T-helper 1 cell treated with Interleukin-12 subunit alpha and Interleukin-12 subunit beta and Interleukin-4 antibody, amounts not matched to agents 30 μg/mL and 1 μg/mL, for 36 hours (primary cell): Measurements from ENCODE around the gene PRPF40B.

Experiments
- H3K27ac Mint-ChIP-seq: one replicate; pipeline ENCODE4 v1.8.0; 2021; ENCODE audit warnings: mild to moderate bottlenecking, mixed read lengths
- H3K27me3 Mint-ChIP-seq: one replicate; pipeline ENCODE4 v1.8.0; 2021; ENCODE audit warnings: low read depth, mixed read lengths
- H3K36me3 Mint-ChIP-seq: one replicate; pipeline ENCODE4 v1.8.0; 2021; ENCODE audit warnings: low read depth, mixed read lengths
- H3K4me1 Mint-ChIP-seq: one replicate; pipeline ENCODE4 v1.8.0; 2021; ENCODE audit warnings: low read depth, mixed read lengths
- H3K4me3 Mint-ChIP-seq: one replicate; pipeline ENCODE4 v1.8.0; 2021; ENCODE audit warnings: mild to moderate bottlenecking, moderate library complexity, mixed read lengths
- H3K9me3 Mint-ChIP-seq: one replicate; pipeline ENCODE4 v1.8.0; 2021; ENCODE audit warnings: mixed read lengths

The PRPF40B gene

DNA sequence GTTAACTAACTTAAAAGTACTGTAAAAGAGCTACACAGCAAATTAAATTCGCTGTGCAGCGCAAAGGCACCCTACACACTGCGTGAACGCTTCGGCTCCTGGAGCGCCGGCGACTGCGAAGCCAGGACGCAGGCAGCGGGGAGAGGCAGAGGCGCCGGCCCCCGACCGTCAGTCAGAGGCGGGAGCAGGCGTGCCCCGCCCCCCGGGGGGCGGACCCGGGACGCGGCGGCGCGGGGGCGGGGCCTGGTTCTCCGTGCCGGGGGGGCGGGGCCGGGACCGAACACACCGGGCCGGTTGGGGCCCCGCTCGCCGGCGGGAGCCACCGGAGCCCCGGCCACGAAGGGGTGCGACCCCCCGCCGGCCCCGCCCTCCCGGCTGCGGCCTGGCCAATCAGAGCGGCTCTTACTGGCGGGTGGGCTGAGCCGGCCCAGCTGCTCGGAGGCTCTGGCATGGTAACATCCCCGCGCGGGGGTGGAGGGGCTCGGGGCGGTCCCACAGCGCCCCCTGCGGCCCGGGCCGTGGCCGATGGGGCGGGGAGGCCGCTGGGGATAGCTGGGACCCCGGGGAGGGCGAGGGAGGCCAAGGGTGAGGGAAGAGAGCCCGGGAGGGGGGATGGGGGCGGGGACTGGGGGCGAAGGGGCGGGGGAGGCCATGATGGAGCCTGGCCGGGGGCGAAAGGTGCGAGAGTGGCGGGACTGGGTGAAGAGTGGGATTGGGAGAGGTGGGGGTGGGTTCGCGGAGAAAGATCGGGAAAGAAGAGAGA, at the start of gene PRPF40B:
PRPF40B (plus strand) TSS at position 420 of the 763 bp plus-strand sequence; CDS start at position 450, 30 bp downstream.
- Mint-ChIP-seq H3K4me3 (peak within 1 kb of the TSS; percentile 82), H3K9me3 (no peaks in the 10 kb centered on the region), H3K27me3 (peaks cover 33% of the 10 kb centered on the region), H3K36me3 (no peaks in the 10 kb centered on the region), H3K27ac (peak within 1 kb of the TSS; percentile 73), H3K4me1 (peaks cover 19% of the 10 kb centered on the region)

DNA sequence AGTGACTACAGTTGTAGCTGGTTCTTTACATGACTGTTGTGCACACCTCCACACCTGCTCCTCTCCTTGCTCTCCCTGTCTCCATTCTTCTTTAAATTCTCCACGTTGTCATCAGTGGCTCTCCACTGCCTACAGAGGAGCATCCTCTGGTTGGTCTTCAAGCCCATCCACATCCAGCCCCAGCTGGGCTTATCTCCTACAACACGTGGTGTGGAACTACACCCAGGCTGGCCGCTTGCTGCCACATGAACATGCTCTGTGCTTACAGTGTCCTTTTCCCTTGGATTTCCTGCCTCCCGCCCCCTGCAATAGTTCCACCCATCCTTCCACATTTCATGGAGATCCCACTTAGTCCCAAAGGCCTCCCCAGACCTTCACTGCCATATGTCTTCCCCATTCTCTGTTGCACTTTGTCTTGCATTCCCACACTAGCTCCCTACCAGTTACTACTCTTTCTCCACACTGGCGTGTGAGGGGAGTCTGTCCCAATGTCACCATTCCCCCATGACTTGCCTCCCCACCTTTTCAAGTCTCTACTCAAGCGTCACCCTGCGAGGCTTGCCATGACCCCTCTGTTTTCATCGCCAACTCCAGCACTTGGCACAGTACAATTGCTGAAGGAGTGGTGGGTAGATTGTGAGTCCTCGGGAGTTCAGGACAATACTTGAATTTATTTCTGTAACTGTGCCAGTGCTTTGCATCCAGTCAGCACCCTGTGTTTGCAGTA, 45.6 kb upstream of the PRPF40B start:
- Mint-ChIP-seq H3K36me3 (no peaks in the 10 kb centered on the region), H3K27me3 (no peaks in the 10 kb centered on the region), H3K9me3 (no peaks in the 10 kb centered on the region), H3K4me1 (peaks cover 9% of the 10 kb centered on the region), H3K27ac (no peak overlapping the region), H3K4me3 (no peak overlapping the region)

DNA sequence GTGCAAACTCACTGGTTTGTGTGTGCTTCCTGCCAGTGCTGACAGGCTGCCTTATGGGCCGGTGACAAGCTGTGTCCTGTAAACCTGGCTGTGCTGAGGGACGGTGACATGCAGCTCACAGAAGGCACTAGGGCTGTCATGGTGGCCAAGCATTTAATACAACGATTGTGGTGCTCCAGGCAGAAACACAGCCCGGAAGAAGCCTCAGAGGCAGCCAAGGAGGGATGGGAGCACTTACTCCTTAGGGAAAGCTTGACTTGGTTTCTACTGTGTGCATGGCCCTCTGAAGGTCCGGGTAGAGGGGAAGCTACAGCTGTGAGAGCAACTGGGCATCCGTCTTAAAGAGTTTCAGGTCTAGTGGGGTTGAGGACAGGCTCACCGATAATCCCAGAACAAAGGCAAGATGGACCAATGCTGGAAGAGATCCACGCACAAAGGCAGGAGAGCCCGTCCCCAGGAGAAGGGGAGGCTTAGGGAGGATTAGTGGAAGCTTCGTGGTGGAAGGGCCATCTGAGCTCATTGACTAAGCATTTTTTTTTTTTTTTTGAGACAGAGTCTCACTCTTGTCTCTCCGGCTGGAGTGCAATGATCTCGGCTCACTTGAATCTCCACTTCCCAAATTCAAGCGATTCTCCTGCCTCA, 44.8 kb upstream of the PRPF40B start:
- no peaks in the 10 kb centered on the region for H3K9me3 Mint-ChIP-seq
- H3K36me3 Mint-ChIP-seq, result no peaks in the 10 kb centered on the region
- no peak overlapping the region for H3K27ac Mint-ChIP-seq
- H3K4me3 Mint-ChIP-seq, result no peak overlapping the region
- H3K4me1 Mint-ChIP-seq, result peaks cover 9% of the 10 kb centered on the region
- no peaks in the 10 kb centered on the region for H3K27me3 Mint-ChIP-seq

DNA sequence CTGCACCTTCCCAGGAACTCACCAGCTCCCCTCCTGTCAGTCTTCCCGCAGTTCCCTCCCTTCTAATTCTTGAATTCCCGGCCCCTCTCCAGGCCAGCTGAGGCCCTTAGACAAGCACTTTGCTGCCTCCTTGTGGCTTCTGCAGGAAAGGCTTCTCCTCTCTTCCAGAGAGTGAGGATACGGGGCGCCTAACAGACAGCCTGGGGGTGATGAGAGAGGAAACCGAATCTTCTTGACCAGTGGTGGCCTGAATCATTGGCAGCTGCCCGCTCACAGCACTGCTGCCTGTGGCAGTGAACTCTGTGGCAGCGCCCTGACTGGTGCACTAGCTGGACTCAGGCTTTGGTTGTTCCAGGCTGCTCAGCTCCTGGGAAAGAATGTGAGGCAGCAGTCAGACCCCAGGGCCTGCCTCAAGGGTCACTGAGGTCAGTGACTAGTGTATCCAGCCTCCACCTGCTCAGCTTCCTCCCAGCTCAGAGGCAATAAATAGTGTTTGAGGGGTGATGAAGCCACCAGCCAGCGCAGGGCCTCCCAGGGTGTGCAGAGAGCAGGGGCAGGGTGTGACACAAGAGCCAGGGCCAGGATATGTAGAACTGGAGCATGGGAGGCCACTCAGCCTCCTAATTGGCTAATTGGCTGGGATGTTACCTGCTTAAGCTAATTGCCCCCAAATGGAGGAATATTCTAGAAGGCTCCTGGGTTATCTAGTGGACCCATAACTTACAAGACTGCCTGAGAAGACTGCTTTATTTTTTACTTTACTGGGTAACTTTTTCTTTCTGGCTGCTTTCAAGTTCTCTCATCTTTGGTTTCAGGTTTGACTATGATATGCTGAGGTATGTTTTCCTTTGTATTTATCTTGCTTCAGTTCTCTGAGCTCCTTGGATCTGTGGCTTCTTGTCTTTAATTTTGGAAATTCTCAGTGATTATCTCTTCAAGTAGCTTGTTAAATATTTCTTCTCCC, 42.5 kb upstream of the PRPF40B start:
- Mint-ChIP-seq H3K36me3 (no peaks in the 10 kb centered on the region), H3K27ac (no peak overlapping the region), H3K4me1 (peaks cover 8% of the 10 kb centered on the region), H3K4me3 (no peak overlapping the region), H3K9me3 (no peaks in the 10 kb centered on the region), H3K27me3 (no peaks in the 10 kb centered on the region)

DNA sequence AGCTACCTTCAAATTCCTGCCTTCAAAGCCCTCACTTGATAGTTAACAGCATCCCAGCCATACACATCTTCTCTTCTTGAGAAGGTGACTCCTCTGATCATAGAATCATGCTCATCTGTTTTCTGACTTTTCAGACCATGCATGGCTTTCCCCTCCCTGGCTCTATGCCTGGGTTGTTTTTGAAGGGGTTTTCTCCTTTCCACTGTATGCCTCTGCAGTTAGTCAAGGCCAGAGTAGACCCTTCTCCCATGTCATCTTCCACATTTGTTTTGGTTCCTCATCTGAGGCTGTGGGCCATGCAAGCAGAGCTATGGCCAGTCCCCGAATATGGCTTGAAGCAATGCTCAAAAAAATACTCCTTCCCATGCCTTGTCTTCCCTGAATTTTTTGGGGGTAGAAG, 41.2 kb upstream of the PRPF40B start:
- H3K4me3 Mint-ChIP-seq, result no peak overlapping the region
- H3K27me3 Mint-ChIP-seq, result no peaks in the 10 kb centered on the region
- no peaks in the 10 kb centered on the region for H3K9me3 Mint-ChIP-seq
- no peak overlapping the region for H3K27ac Mint-ChIP-seq
- peaks cover 8% of the 10 kb centered on the region for H3K4me1 Mint-ChIP-seq
- H3K36me3 Mint-ChIP-seq, result no peaks in the 10 kb centered on the region

DNA sequence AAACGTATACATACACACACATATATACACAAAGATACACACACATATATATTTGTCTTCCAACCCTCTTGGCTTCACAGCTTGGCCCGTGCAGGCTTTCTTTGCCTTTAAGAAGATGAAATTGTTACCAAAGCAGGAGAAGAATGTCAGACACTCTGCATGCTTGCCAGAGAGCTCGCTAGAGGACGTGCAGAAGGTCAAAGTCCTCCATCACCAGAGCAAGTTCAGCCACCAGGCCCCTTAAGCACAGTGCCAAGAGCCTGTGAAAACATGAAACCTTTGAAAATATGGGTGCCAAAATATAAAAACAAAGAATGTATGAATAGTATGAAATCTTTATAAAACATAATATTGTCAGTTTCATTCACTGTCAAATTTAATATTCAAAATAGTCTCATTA, 40.5 kb upstream of the PRPF40B start:
- no peak overlapping the region for H3K4me3 Mint-ChIP-seq
- peaks cover 8% of the 10 kb centered on the region for H3K4me1 Mint-ChIP-seq
- H3K9me3 Mint-ChIP-seq, result no peaks in the 10 kb centered on the region
- H3K27me3 Mint-ChIP-seq, result no peaks in the 10 kb centered on the region
- H3K36me3 Mint-ChIP-seq, result no peaks in the 10 kb centered on the region
- H3K27ac Mint-ChIP-seq, result no peak overlapping the region

DNA sequence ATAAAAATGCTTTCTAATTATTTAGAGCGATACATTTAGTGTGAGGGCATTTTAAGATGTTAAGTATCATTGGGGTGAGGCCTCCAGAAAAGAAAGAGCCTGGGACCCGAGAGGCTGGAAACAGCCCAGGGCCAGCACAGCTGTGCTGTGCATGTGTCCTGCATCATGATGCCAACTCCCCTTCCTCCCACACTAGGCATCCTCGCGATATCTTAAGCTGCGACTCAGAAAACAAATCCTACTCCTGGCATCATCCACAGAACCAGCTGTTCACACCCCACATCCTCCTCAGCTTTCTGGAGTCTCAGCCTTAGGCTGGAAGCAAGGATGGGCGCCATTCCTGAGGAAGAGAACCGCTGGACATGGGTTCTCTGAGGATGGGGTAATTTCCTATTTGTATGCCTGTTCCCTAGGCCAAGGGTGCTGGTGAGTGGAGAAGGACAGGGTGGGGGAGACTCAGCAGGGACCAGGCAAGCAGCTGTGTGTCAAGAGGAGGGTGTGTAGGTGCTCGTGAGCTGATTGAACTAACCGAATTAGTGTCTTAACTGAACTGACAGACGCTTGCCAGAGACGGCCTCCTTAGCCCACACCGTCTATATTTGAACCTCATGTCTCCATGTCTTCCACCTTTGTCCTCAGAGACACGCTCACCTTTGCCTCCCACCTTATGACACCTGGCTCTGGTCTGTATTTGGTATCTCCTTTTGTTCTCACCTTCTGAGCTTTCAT, 39.8 kb upstream of the PRPF40B start:
- Mint-ChIP-seq H3K27me3 (no peaks in the 10 kb centered on the region), H3K9me3 (no peaks in the 10 kb centered on the region), H3K36me3 (no peaks in the 10 kb centered on the region), H3K4me1 (peaks cover 8% of the 10 kb centered on the region), H3K27ac (no peak overlapping the region), H3K4me3 (no peak overlapping the region)

DNA sequence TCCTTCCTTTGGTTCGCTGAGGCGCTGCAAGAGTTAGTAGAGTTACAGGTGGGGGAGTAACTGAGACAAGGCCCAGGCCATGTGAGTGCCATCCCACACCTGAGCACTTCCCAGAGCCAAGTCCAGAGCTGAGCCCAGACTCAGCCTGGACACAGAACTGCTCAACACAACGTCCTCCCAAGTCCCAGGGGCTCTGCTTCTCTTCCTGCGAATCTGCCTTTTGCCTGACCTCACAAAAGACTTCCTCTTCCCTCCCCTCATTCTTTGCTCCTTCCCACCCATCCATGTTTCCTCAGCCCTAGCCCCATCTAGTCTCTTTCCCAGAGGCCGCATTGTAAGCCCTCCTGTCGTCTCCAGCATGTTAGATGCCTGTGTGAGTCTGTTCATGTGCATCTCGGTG, 38.8 kb upstream of the PRPF40B start:
- Mint-ChIP-seq H3K9me3 (no peaks in the 10 kb centered on the region), H3K27ac (no peak overlapping the region), H3K36me3 (no peaks in the 10 kb centered on the region), H3K4me1 (peaks cover 8% of the 10 kb centered on the region), H3K4me3 (no peak overlapping the region), H3K27me3 (no peaks in the 10 kb centered on the region)

DNA sequence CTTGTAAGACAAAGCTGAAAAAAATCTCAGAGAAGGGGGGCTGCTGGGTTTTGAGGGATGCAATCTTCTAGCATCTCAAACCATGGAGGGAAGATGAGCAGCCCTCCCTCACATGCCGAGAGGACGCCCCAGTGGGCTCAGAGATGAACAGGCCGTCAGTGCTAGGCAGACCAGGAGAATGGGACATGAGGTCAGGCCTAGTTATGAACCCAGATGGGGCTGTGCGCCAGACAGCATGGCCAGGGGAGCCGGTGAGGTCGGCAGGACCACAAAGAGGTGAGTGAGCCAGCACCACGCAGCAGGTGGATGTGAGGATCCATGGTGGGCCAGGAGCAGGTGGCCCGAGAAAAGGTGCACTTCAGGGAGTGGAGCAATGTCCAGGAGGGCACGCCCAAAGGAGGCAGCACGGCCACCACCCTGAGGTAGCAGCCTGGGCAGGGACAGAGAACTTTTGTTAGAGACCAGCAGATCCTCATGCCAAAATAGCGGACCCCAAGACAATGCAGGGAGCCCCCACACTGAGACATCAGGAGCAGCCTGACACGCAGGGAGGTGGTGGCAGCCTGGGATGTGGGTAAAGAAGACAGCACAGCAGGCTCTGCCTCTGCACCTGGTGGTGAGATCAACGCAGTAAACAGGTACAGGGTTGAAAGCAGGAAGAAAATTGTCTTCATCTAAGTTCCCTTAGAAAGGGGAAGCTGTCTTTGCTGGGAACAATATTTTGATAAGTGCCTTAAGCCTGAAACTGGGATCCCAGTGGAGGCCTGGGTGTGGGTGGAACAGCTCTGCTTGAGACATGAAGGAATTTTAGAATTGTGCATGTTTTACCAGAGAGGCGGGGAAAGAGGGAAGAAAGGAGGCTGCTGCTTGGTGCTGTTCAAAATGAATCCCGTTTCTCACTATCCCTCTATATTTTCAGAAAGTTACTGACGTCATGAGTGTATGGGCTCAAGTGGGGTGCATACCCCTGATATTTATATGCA, 37.6 kb upstream of the PRPF40B start:
- Mint-ChIP-seq H3K9me3 (peaks cover under 1% of the 10 kb centered on the region), H3K27me3 (no peaks in the 10 kb centered on the region), H3K27ac (no peak overlapping the region), H3K4me3 (no peak overlapping the region), H3K36me3 (peaks cover 6% of the 10 kb centered on the region), H3K4me1 (peaks cover 5% of the 10 kb centered on the region)

DNA sequence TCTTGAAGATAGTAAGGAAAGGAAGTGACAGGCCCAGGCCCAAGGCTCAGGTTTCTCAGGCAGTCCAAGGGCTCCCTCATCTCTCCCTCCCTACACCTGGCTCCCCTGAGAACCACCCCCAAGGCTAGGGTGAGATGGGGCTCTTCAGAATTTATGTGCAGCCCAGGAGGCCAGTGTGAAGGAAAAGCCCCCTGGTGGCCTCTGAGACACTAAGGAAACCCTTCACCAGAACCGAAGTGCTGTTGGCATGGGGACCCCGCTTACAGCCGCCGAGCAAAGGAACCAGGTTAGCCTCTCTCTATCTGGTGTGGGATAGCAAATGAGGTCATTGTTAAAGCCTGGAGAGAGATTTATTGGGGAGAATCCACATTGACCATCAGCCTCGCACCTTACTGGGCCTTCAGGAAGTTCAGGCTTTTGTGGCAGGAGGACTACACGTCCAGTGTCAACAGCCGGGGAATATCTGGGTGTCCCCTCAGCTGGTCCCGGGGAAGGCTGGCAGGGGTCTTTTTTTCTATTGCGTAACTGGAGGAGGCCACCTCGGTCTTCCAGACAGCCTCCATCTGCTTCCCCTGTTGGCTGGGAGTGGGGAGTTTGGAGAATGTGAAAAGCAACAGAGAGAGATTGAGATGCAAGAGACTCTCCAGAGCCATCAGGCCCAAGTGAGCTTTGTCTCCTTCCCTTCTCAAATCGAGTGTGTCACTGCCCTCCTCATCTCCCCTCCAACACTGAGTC, 36.0 kb upstream of the PRPF40B start:
- peaks cover 10% of the 10 kb centered on the region for H3K36me3 Mint-ChIP-seq

DNA sequence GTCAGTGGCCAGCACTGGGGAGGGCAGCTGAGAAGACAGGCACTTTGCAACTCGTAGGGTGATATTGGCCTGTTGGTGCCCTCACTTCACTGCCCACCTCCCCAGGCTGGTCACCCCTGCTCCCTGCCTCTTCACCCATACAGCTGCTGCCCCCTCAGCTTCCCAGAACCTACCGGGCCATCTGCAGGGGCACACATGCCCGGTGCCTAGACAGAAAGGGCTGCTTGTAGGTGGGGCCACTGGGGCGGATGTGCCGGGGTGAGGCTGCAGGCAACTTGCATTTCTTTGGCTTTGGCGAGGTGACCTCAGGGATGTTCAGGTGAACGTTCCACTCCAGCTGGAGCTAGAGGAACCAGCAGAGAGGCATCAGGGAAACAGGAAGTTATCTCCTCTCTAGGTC, 35.1 kb upstream of the PRPF40B start:
- H3K27ac Mint-ChIP-seq, result no peak overlapping the region
- H3K27me3 Mint-ChIP-seq, result no peaks in the 10 kb centered on the region
- H3K36me3 Mint-ChIP-seq, result peaks cover 10% of the 10 kb centered on the region
- H3K9me3 Mint-ChIP-seq, result peaks cover 5% of the 10 kb centered on the region
- H3K4me3 Mint-ChIP-seq, result no peak overlapping the region
- H3K4me1 Mint-ChIP-seq, result no peaks in the 10 kb centered on the region

More for the DNA sequence above, 36.0 kb upstream of the PRPF40B start:
- H3K4me1 Mint-ChIP-seq, result no peaks in the 10 kb centered on the region
- H3K4me3 Mint-ChIP-seq, result no peak overlapping the region
- H3K9me3 Mint-ChIP-seq, result peaks cover 5% of the 10 kb centered on the region
- no peaks in the 10 kb centered on the region for H3K27me3 Mint-ChIP-seq
- H3K27ac Mint-ChIP-seq, result no peak overlapping the region
